Measurements from ENCODE around the gene KRT23.
"Not testable (repeated sequence)": the region's sequence is repeated elsewhere in the genome, so short reads cannot be mapped to it uniquely, and the experiment has no call there.

Gene KRT23

DNA sequence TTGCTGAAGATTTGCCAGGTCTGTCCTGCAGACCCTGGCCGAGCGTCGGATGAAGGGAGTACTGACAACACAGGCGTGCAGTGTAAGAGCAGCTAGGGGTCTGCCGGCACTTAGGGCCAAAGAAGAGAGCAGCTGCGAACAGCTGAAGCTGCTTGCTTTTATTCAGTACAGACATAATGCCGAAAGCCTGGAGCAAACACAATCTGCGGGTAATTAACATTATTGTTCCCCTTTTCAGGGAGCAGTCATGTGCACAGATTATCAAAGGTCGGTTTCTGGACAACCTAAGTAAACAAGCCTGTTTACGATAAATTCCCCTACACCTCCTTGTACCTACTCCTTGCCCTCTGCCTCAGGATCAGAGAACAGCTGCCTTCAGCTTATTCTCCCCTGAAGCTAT is 12.0 kb upstream of the KRT23 start:
- no peak for FAIRE-seq

DNA sequence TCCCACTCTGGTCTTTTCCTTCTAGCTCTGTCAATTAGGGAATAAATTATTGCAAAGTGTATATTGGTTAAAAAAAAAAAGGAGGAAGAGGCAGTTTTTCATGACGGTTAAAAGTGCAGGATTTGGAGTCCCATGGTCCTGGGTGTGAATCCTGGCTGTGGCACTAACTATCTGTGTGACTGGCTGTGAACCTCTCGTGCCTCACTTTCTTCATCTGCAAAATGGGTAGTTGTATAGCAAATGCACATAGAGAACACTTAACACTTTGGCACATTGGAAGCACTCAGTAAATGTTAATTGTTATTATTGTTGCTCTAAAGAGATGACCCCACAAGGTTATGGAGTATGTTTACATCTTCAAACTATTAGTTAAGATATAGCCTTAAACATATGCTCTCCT is 10.5 kb upstream of the KRT23 start:
- no peak for FAIRE-seq

DNA sequence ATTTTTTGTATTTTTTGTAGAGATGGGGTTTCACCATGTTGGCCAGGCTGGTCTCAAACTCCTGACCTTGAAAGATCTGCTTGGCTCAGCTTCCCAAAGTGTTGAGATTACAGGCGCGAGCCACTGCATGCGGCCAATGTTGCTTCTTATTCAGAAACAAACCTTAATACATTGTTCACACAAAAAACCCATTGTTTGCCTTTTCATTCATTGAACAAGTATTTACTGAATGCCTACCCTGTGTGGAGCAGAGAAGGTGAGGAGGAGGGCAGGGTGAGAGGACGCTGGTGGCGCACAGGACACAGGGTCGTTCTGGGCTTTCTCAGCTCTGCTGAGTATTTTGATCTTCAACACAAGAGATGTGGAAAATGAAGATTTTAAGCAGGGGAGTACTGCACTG is 8.0 kb upstream of the KRT23 start:
- no peak for FAIRE-seq

DNA sequence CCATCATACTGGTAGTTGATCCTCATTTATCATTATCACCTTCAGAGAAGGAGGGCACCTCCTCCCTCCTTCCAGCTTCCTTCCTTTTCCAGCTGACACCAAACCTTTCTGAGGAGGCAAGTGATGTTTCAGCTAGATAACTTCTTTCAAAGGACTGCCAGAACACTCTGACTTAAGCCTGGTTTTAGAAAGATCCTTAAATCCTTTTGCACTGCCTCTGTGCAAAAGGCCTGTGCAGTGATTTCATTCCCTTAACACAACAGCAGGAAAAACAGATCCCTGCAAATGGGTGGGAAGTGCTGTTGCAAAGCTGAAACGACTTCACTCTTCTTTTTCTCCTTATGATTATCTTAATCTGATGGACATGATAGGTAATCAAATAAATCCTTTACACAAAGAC is 7.1 kb upstream of the KRT23 start:
- no peak for FAIRE-seq

DNA sequence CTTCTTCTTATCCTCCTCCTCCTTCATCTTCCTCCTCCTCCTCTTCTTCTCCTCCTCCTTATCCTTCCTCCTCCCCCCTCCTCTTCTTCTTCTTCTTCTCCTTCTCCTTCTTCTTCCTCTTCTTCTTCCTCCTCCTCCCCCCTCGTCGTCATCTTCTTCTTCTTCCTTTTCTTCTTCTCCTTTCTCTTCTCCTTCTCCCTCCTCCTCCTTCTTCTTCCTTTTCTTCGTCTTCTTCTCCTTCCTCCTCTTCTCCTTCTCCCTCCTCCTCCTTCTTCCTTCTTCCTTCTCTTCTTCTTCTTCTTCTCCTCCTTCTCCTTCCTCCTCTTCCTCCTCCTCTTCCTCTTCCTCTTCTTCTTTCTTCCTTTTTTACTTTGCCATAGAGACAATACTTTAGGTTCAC is 5.1 kb upstream of the KRT23 start:
- FAIRE-seq, result no peak

DNA sequence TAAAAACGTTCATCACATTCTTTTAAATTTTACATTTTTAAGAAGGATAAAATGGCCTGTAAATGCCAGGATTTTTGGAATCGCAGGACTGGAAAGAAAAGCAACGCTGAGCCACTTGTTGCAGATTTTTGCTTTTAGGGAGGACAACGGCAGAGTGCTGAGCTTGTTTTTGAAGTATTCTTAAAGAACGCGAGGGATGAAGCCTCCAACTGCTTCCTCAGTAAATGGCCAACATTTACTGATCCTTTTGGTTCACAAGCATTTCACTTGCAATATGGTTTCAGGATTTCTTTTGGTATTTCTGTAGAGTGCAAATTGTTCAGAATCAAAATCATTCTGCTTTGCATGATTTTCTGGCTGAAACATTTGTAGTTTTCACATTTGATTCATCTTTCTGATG is 2.8 kb upstream of the KRT23 start:
- FAIRE-seq, result no peak

DNA sequence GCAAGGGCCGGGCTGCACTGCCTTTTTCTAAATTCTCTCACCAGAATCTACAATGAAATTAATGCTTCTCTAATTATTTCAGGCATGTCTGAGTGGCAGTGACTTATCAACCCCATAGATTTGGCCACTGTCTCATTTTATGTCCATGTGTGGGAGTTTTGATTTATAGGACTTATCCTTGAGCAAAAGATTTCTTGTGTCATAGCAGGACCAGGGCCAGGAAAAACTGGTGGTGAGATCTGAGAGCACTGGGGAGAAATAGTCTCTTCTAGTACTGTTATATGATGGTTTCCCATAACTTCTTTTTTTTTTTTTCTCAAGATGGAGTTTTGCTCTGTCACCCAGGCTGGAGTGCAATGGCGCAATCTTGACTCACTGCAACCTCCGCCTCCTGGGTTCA is 1.5 kb upstream of the KRT23 start:
- FAIRE-seq, result no peak

DNA sequence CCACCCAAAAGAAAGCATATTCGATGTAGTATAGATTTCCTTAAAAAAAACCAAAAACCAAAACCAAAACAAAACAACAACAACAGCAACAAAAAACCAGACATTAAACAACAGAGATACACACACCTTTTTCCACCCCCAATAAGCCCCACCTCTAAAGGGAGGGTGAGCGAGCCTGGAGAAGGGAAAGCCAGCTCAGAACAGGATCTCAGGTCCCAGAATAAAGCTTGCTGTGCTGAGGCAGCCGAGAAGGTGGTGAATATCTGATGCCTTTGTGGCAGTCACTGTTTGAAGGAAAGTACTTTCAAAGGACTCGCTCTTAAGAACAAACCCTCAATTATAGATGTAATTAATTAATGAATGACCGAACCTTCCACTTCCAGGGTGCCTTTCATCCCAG is 470 bp downstream of the KRT23 start:
- no peak for FAIRE-seq

DNA sequence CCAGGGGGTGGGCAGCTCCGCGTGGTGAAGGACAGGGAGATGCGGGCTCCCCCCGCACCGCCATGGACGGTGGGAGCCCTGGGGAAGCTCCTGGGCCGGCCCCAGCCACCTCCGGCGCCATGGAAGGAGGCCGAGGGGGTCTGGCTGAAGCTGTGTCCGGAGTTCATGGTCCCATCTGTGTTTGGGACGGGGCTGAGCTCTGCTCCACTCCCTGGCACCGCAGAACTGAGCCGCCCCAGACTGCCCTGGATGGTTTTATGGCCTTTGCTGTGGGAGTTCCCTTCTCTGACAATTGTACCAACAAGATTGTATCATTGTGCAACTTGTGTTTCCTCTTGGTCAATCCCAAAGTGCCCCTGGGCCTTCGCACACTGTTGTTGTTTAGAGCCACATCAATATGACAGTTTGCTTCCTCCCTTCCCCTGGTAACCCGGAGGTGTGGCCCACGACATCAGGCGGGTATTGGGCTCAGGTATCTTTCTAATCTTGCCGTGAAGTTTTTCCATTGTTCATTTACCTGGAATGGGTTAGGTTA is 942 bp downstream of the KRT23 start:
- FAIRE-seq, result no peak

DNA sequence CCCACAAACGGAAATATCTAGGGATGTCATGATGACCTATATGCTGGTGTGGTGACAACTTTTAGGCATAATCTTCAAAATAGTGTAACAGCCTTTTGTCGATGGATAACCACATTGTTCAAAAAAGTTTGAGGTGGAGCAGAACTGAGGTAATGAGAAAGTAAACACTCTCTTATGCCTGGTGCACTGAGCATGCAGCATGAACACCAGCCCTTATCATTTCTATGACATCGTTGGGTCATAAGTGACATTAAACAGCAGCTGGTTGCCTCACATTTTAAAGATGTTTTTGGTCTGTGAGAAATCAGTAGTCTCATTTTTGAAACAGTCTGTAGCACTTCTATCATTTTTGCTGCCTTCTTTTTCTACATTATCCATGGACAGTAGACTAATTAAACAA is 1.8 kb downstream of the KRT23 start:
- no peak for FAIRE-seq

DNA sequence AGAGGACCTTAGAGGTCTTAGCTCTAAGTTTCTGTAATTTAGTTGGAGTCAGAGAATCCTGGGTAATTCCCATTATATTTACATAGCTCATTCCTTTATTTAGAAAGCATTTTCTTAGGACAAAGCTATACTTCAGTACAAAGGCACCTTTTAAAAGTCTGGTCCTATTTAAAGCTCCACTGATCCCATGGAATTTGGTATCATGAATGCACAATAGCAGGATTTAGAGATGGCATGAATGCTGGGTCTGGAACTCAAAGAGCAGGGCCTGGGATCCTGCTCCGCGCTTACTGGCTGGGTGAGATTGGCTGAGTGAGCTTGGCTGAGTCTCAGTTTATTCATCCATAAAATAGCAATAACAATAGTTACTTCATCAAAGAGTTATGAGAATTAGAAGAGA is 4.8 kb downstream of the KRT23 start:
- no peak for FAIRE-seq

DNA sequence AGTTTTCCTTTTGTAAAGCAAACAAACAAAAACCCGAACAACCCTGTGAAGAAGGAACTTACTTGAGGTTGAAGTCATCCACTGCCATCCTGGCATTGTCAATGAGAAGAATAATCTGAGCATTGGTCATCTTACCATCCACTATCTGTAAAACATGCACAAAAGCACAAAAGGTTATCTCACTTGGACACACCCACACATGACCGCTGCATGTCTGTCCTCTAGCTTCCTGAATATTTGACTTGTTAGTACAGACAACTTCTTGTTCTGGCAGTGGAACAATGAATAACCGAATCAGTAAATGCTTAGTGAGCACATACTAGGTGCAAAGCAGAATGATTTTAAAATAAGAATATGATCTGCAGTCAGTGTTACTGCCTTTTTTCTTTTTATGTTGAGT is 6.1 kb downstream of the KRT23 start:
- FAIRE-seq, result no peak

DNA sequence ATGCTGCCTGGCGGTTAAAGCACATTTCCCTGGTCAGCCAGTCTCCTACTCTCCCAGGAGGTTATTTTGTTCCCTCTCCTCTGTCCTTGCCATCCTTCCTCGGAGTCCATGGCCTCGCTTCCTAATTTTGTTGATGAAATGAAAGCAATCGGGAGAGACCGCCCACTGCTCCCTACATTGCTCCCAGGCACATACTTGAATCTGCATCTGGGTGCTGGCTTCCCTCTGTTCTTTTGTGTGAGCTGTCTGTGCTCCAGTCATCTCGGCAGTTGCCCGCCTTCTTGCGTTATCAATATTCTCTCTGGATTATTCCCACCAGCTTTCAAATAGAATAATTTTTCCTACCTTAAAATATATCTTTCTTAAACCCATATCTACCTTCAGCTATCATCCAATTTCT is 11.1 kb downstream of the KRT23 start:
- FAIRE-seq, result no peak

DNA sequence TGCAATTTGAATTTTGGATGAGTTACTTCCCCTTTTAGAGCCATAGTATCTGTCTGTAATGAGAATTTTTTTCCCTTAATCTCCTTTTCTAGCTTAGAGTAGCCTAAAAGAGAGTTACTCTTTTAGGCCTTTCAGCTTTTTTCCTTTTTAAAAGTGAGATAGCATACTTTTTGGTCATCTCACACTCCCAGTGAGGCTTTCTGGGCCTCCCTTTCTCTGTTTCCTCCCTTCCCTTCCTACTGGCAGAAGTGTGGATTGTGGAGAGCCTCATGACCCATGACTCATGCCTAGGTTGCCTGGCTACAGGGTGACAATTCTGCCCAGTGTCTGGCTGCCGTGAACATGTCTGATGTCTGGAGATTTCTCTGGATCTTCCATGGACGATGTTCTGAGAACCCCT is 15.2 kb downstream of the KRT23 start:
- FAIRE-seq, result no peak

DNA sequence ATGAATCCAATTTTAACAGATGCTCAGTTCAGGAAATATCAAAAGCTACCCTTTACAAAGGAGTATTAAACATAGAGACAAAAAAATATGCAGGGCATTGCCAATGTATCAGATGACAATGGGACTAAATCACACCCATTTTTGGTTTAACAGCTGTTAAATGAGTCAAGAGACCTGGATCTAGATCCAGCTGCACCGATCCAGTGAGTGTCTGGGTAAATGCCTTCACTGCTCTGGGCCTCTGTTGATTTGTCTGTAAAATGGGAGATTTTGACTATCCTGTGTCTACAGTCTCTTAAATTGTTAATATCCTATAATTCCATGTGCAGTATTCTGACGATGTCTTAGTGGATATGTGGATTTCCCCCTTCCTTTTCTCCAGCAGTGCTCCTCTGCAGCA is 16.4 kb downstream of the KRT23 start:
- FAIRE-seq, result no peak

DNA sequence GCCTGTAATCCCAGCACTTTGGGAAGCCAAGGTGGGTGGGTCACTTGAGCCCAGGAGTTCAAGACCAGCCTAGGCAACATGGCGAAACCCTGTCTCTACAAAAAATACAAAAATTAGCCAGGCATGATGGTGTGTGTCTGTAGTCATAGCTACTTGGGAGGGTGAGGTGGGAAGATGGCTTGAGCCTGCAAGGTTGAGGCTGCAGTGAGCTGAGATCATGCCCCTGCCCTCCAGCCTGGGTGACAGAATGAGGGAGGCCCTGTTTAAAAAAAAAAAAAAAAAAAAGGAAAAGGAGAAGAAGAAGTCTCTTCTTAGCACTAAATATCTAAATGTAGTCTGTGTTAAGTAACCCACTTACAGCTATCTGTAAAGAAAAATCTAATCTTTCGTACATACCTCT is 20.3 kb downstream of the KRT23 start:
- FAIRE-seq, result not testable (repeated sequence)

DNA sequence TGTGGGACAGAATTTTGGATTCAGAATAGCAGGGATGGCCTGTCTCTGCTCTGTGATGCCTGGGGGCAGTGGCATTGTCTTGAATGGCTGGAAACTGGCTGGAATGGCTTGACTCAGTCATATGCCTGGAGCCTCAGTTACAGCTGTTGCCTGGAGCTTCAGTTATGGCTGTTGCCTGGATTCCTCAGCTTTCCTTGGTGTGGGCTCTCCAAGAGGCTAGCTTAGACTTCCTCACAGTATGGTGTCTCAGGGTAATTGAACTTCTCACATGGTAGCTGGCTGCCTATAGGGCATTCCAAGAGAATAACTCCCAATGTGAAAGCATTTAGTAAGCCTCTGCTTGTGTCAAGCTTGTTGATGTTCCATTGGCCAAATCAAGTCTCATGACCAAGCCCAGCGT is 21.1 kb downstream of the KRT23 start:
- no peak for FAIRE-seq

DNA sequence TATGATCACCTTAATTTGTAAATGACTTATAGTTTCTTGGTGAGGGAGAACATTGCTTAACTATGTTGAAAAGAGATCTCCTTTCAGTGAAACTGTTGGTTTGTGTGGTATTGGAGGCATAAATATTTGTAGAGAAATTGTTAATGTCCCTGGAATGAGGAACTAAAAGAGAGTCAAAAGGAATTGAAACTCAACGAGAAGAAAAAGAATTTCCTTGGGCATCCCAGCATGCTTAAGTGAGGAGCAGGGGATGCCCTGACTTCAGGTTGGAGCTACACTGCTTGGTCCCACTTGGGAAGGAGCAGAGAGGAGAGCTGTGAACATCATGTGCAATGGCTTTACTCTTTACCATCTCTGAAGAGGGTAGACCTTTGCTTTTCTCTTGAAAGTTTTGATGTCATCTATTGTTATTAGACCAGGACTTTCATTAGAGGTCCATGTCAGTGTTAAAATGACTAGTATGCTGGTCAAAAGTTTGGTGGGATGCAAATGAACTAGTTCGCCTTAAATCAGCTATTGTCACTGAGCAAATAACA is 21.7 kb downstream of the KRT23 start:
- FAIRE-seq, result no peak

DNA sequence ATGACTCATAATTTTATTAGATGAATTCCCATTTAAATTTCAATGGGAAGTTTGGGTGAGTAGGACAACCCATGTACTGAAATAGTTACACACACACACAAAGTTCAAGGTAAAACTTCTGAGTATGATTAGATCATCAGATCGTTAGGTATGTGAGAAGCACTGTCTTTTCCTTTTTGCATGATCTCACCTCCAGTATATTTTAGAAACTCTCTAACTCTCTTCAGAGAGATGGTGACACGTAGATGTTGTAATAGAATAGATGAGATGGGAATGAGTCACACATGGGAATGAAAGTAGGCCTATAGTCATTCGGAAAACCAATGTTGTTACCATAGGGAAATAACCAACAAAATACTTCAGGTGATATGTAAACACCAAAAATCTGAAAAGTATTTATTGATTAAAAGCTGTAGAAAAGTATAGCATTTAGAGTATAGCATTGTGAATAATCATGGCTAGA is 22.2 kb downstream of the KRT23 start:
- no peak for FAIRE-seq

DNA sequence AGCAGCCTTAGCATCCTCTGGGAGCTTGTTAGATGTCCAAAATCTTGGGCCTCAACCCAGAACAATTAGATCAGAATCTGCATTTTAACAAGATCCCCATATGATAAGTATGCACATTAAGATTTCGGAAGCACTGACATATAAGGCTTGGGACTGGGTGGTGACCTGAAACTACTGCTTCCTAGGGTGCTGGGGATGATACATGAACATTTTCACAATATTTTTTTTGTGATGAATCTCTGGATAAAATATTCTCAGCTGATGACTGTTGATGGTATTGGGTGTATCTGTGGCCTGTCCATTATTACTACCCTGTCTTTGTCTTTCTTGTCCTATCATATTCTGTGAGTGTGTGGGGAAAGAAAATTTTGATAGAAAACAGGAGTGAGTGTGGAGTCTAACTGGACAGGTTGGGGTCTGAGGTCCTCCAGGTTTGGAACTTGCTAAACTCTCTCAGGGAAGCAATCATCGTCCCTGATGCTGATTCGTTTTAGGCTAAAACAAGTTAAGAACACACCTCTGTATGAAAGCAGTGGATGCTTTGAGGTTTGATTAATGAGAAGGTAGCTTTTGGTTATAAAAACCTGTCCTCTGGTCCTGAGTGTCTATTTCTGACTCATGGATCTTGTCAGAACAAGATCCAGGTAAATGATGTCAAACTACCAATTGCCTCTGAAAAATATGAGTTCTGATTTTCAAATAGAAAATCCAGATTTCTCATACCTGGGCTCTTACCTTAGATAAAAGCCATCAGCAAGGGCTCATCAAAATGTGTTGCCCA is 23.2 kb downstream of the KRT23 start:
- no peak for FAIRE-seq

DNA sequence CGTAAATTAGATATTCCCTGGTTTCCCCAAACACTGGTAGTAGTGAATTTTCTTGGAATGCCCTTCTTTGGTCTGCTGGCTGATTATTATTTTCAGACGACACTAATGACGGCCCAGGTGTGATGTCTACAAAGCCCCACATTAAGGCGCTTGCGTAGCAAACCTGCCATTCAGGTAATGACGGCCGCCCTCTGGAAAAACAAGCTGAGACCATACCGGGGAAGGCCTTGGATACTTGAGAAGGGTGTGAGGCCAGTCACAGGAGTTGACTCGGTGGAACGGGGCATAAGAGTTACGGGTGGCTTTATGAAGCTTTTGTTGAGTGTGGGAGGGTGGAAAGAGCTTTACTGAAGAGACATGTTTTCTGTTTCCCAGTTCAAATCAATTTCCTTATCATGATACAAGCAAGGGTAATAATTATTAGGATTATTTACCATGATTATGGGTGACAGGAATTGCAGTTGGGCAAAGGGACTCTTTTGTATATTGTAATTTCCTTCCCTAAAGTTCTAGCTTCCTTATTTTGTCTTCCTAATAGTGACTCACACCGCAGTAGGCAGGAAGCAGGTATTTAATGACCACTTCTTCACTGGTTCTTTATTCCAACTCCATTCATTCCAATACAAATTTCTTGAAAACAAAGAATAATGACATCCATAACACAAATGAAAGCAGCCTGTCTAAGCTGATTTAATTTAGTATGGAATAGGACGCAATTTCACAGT is 24.8 kb downstream of the KRT23 start:
- FAIRE-seq, result no peak

DNA sequence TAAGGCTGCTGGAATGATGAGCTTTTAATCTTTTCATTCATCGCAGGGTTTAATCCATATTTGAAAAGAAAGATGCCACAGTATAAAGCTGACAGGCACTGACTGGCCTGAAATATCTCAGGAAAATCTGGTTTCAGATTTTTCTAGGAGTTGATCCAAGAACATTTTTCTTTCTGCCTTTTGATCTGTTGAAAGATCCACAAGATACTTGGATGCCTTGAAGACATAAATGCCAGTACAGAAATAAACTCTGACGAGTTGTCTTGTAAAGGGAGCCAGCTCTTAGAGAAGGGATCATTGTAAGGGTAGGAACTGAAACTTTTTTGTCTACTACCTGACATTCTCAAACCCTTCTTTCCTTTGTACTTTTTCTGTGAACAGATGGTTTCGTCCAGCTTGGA is 27.0 kb downstream of the KRT23 start:
- peak; percentile 12 for FAIRE-seq

DNA sequence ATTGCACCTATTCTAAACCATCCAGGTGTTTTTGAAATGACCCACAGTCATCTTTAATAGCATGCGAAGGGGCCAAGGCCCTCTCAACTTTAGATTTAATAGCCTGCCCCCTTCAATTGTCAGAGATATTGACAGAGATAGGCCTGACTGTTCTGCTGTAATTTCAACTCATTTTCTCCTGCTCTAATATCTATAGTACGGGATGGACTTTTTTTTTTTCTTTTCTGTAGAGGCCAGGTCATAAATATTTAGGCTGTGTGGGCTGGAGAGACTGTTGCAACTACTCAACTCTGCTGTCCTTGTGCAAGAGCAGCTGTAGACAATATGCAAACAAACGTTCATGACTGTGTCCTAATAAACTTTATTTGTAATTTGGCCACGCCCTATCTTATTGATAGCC is 27.7 kb downstream of the KRT23 start:
- FAIRE-seq, result no peak

DNA sequence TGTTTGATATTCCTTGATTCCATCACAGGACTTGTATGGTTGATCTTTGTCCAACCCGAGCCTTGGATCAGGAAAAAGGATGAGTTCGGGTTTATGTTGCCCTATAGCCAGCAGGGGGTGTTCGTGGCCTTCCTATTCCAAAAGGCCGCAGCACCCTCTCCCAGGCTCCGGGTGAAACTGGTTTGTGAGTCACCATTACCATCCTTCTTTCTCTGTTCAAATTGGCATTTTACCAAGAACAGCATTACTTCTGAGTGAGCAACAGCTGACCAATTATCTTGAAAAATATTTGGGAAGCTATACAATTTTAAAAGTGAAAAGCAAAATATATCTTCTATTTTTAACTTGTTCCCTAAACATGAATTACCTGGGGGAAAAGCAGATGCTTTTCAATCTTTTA is 28.1 kb downstream of the KRT23 start:
- peak; percentile 95 for FAIRE-seq
